Right atrium auricular region (tissue), 2 donors: ENCODE results near the gene TCEA3. TPM values are rescaled to one million over a fixed set of nuclear protein-coding genes. Genes with fewer than 3 reads are reported as not detected.

Experiments
- DNase-seq: peaks from one replicate; pipeline ENCODE4 v3.0.0-alpha.2; 2019; ENCODE audit warnings: low spot score
- H3K27ac ChIP-seq, 2 donors: fragments of 200-600 bp; sonication (generic); 1 replicate in 1 of 2; 2 replicates in 1 of 2; pipeline ENCODE4 v1.5.1; 2016 to 2019
- H3K27me3 ChIP-seq, 2 donors: fragments of 200-600 bp; sonication (generic); one replicate each; pipeline versions ENCODE4 v1.5.1 to v1.6.0; 2017 to 2019
- H3K36me3 ChIP-seq: fragments of 200-600 bp; sonication (generic); one replicate; pipeline ENCODE4 v1.5.1; 2016
- H3K4me1 ChIP-seq, 2 donors: fragments of 200-600 bp; sonication (generic); one replicate each; pipeline versions ENCODE4 v1.5.1 to v1.6.0; 2017 to 2019
- H3K4me3 ChIP-seq, 2 donors: fragments of 200-600 bp; sonication (generic); 1 replicate in 1 of 2; 2 replicates in 1 of 2; pipeline ENCODE4 v1.5.1; 2017 to 2019; ENCODE audit warnings: mild to moderate bottlenecking in 1 of 2, moderate library complexity in 1 of 2
- H3K9me3 ChIP-seq, 2 donors: fragments of 200-600 bp; sonication (generic); one replicate each; pipeline ENCODE4 v1.5.1; 2019
- CTCF ChIP-seq, 2 donors: fragments of 200-600 bp; sonication (generic); IDR thresholded peaks; one replicate each; pipeline ENCODE4 v1.5.1; 2019; ENCODE audit warnings: antibody characterized with exemption in 2 of 2
- total RNA-seq, 2 donors: library from RNA; depleted of rRNA; stranded (reverse); fragments of >200 nt; gene quantifications; one replicate each; pipeline ENCODE4 v1.1.0, GENCODE V29; 2016

The TCEA3 gene
- total RNA-seq, 2 donors from 2014 or later = 24.4 to 40.1 TPM

- Histone ChIP-seq H3K27ac (peak overlapping the region in 1 of 2 donors; percentile 37), H3K36me3 (peaks cover 30% of the 10 kb centered on the region), H3K9me3 (peaks cover 16 to 31% of the 10 kb centered on the region in 2 donors), H3K27me3 (no peaks in the 10 kb centered on the region), H3K4me3 (no peak overlapping the region), H3K4me1 (peaks cover 0 to 5% of the 10 kb centered on the region in 2 donors)
- DNase-seq = no peak
- no peak for TF ChIP-seq CTCF (IDR thresholded peaks at IDR 0.05)
Measured at GRCh38 chr1:23357138-23357908, 67.2 kb downstream of the TCEA3 start.

- H3K4me1 ChIP-seq = peaks cover 0 to 5% of the 10 kb centered on the region in 2 donors
- H3K36me3 ChIP-seq = peaks cover 23% of the 10 kb centered on the region
- no peak overlapping the region for H3K27ac ChIP-seq
- peaks cover 8 to 24% of the 10 kb centered on the region in 2 donors for H3K9me3 ChIP-seq
- no peaks in the 10 kb centered on the region for H3K27me3 ChIP-seq
- no peak for TF ChIP-seq CTCF (IDR thresholded peaks at IDR 0.05)
- no peak overlapping the region for H3K4me3 ChIP-seq
- no peak for DNase-seq
Measured at GRCh38 chr1:23356471-23357137, 67.9 kb downstream of the TCEA3 start.

GRCh38 chr1:23354245-23354644, 70.3 kb downstream of the TCEA3 start:
- Histone ChIP-seq H3K36me3 (no peaks in the 10 kb centered on the region), H3K9me3 (no peaks in the 10 kb centered on the region), H3K27ac (no peak overlapping the region), H3K4me3 (no peak overlapping the region), H3K27me3 (no peaks in the 10 kb centered on the region), H3K4me1 (peaks cover 0 to 5% of the 10 kb centered on the region in 2 donors)
- TF ChIP-seq CTCF (IDR thresholded peaks at IDR 0.05) = no peak
- DNase-seq = no peak

GRCh38 chr1:23352096-23352695, 72.4 kb downstream of the TCEA3 start:
- no peaks in the 10 kb centered on the region for H3K36me3 ChIP-seq
- TF ChIP-seq CTCF (IDR thresholded peaks at IDR 0.05) = no peak
- DNase-seq = no peak
- no peaks in the 10 kb centered on the region for H3K9me3 ChIP-seq
- no peak overlapping the region for H3K4me3 ChIP-seq
- H3K4me1 ChIP-seq = peaks cover 0 to 2% of the 10 kb centered on the region in 2 donors
- no peak overlapping the region for H3K27ac ChIP-seq
- H3K27me3 ChIP-seq = no peaks in the 10 kb centered on the region

GRCh38 chr1:23345920-23346319, 78.6 kb downstream of the TCEA3 start:
- Histone ChIP-seq H3K27me3 (no peaks in the 10 kb centered on the region), H3K9me3 (no peaks in the 10 kb centered on the region), H3K4me3 (no peak overlapping the region), H3K27ac (no peak overlapping the region), H3K4me1 (peaks cover 0 to 29% of the 10 kb centered on the region in 2 donors), H3K36me3 (no peaks in the 10 kb centered on the region)
- no peak for DNase-seq
- no peak for TF ChIP-seq CTCF (IDR thresholded peaks at IDR 0.05)
